ENCODE results near the gene CDK17.
"Not testable (repeated sequence)": the region's sequence is repeated elsewhere in the genome, so short reads cannot be mapped to it uniquely, and the experiment has no call there.

The CDK17 gene

GRCh38 chr12:96350982-96351381 is 49.3 kb downstream of the CDK17 start:
- no peak for DNase-seq

- DNase-seq, result no peak
Observed at GRCh38 chr12:96347130-96347699, 53.0 kb downstream of the CDK17 start.

GRCh38 chr12:96346716-96347115 is 53.5 kb downstream of the CDK17 start:
- DNase-seq, result not testable (repeated sequence)

GRCh38 chr12:96344124-96344695 is 56.0 kb downstream of the CDK17 start:
- no peak for DNase-seq

- DNase-seq, result no peak
Observed at GRCh38 chr12:96343347-96343954, 56.8 kb downstream of the CDK17 start.

- not testable (repeated sequence) for DNase-seq
Observed at GRCh38 chr12:96339666-96340065, 60.6 kb downstream of the CDK17 start.

GRCh38 chr12:96338852-96339471 is 61.3 kb downstream of the CDK17 start:
- no peak for DNase-seq

GRCh38 chr12:96337953-96338352 is 62.3 kb downstream of the CDK17 start:
- no peak for DNase-seq

- DNase-seq, result no peak
Observed at GRCh38 chr12:96336489-96336888, 63.8 kb downstream of the CDK17 start.

- no peak for DNase-seq
Observed at GRCh38 chr12:96335270-96335669, 65.0 kb downstream of the CDK17 start.

- DNase-seq, result no peak
Observed at GRCh38 chr12:96334502-96334901, 65.7 kb downstream of the CDK17 start.

GRCh38 chr12:96329545-96329944 is 70.7 kb downstream of the CDK17 start:
- no peak for DNase-seq

- no peak for DNase-seq
Observed at GRCh38 chr12:96329018-96329417, 71.2 kb downstream of the CDK17 start.

- no peak for DNase-seq
Observed at GRCh38 chr12:96327889-96328288, 72.3 kb downstream of the CDK17 start.

GRCh38 chr12:96327346-96327745 is 72.9 kb downstream of the CDK17 start:
- no peak for DNase-seq

- DNase-seq, result no peak
Observed at GRCh38 chr12:96326628-96327227, 73.5 kb downstream of the CDK17 start.

- DNase-seq, result no peak
Observed at GRCh38 chr12:96323906-96324305, 76.3 kb downstream of the CDK17 start.

GRCh38 chr12:96322720-96323119 is 77.5 kb downstream of the CDK17 start:
- DNase-seq, result no peak

GRCh38 chr12:96321941-96322340 is 78.3 kb downstream of the CDK17 start:
- DNase-seq, result no peak

- not testable (repeated sequence) for DNase-seq
Observed at GRCh38 chr12:96317801-96318200, 82.4 kb downstream of the CDK17 start.

- DNase-seq, result peak; percentile 21
Observed at GRCh38 chr12:96315741-96316481, 84.3 kb downstream of the CDK17 start.

GRCh38 chr12:96314723-96315122 is 85.5 kb downstream of the CDK17 start:
- DNase-seq, result no peak

- no peak for DNase-seq
Observed at GRCh38 chr12:96313606-96314005, 86.6 kb downstream of the CDK17 start.
